ENCODE data around the gene WEE2.

- TF ChIP-seq POLR2AphosphoS5 (IDR thresholded peaks at IDR 0.05; ENCODE audit: borderline replicate concordance, low read depth, low read length) (no peak), EZH2 (IDR thresholded peaks at IDR 0.05) (no peak), FOXP2 (optimal IDR thresholded peaks at IDR 0.05; ENCODE audit: control extremely low read depth, extremely low read length, insufficient read depth) (no peak)
Measured at GRCh38 chr7:141752634-141753033, 44.5 kb downstream of the WEE2 start.

All from SK-N-MC (cell line).